Hepatocyte (in vitro differentiated cells): ENCODE measurements around the gene MAPK6. TPM values are rescaled to one million over a fixed set of nuclear protein-coding genes. Genes with fewer than 3 reads are reported as not detected.

ENCODE experiments used
- DNase-seq: peaks from one replicate; pipeline ENCODE4 v3.0.0-alpha.2; 2016; ENCODE audit warnings: low spot score
- H2AFZ ChIP-seq: fragments of 200-600 bp; sonication (generic); 2 replicates; pipeline ENCODE4 v1.6.0; 2016; ENCODE audit warnings: antibody characterized with exemption, mild to moderate bottlenecking
- H3K27ac ChIP-seq: fragments of 200-600 bp; sonication (generic); 2 replicates; pipeline ENCODE4 v1.5.1; 2016; ENCODE audit warnings: mild to moderate bottlenecking
- H3K27me3 ChIP-seq: fragments of 200-600 bp; sonication (generic); 2 replicates; pipeline ENCODE4 v1.6.1; 2016
- H3K36me3 ChIP-seq: fragments of 200-600 bp; sonication (generic); replicated peaks from 2 replicates; pipeline ENCODE4 v1.5.1; 2016; ENCODE audit warnings: low read depth; ENCODE audit not compliant: insufficient read depth
- H3K4me1 ChIP-seq: fragments of 200-600 bp; sonication (generic); 2 replicates; pipeline ENCODE4 v1.5.1; 2016; ENCODE audit warnings: mild to moderate bottlenecking, moderate library complexity; ENCODE audit not compliant: insufficient read depth
- H3K4me2 ChIP-seq: fragments of 200-600 bp; sonication (generic); 2 replicates; pipeline ENCODE4 v1.6.0; 2016
- H3K4me3 ChIP-seq: fragments of 200-600 bp; sonication (generic); 2 replicates; pipeline ENCODE4 v1.5.1; 2016; ENCODE audit warnings: mild to moderate bottlenecking
- H3K79me2 ChIP-seq: fragments of 200-600 bp; sonication (generic); 2 replicates; pipeline ENCODE4 v1.6.0; 2017; ENCODE audit warnings: mild to moderate bottlenecking
- H3K9me2 ChIP-seq: fragments of 200-600 bp; sonication (generic); replicated peaks from 2 replicates; pipeline ENCODE4 v1.6.0; 2017; ENCODE audit warnings: mild to moderate bottlenecking; ENCODE audit not compliant: insufficient read depth
- H3K9me3 ChIP-seq: fragments of 200-600 bp; sonication (generic); 2 replicates; pipeline ENCODE4 v1.5.1; 2016; ENCODE audit warnings: low read depth, mild to moderate bottlenecking
- H4K20me1 ChIP-seq: fragments of 200-600 bp; sonication (generic); 2 replicates; pipeline ENCODE4 v1.6.0; 2016; ENCODE audit warnings: mild to moderate bottlenecking; ENCODE audit not compliant: insufficient read depth, poor library complexity, severe bottlenecking
- CTCF ChIP-seq: fragments of 200-600 bp; sonication (generic); IDR thresholded peaks from 2 replicates; pipeline ENCODE4 v1.5.1; 2016; ENCODE audit warnings: antibody characterized with exemption, mild to moderate bottlenecking; ENCODE audit not compliant: poor library complexity
- EZH2 ChIP-seq: fragments of 200-600 bp; sonication (generic); IDR thresholded peaks from 2 replicates; pipeline ENCODE4 v1.6.1; 2016; ENCODE audit warnings: antibody characterized with exemption, mild to moderate bottlenecking, borderline replicate concordance
- EZH2phosphoT487 ChIP-seq: fragments of 200-600 bp; sonication (generic); IDR thresholded peaks from one replicate; pipeline ENCODE4 v1.6.1; 2018; ENCODE audit warnings: antibody characterized with exemption, mild to moderate bottlenecking, low read depth, moderate library complexity; ENCODE audit not compliant: unreplicated experiment, severe bottlenecking
- WGBS: methylation state at CpG from one replicate; pipeline ENCODE4 v1.1.6; 2016; ENCODE audit warnings: low lambda C conversion rate; ENCODE audit errors: missing lambda C conversion rate; 5-methylcytosine and 5-hydroxymethylcytosine counted together
- polyA plus RNA-seq: library from polyadenylated mRNA; unstranded; fragments of >200 nt; fragmentation: Nextera tagmentation; extraction: Ambion mirVana; gene quantifications from 2 replicates; pipeline ENCODE4 v1.2.1, GENCODE V29; 2016
- total RNA-seq: library from RNA; depleted of rRNA; stranded (reverse); fragments of >200 nt; gene quantifications from 2 replicates; pipeline ENCODE4 v1.2.3, GENCODE V29; 2014

MAPK6 gene
- total and polyA plus RNA-seq, 2 experiments from 2014 or later = 37.8 to 123 TPM

GRCh38 chr15:52078876-52079700 is 60.1 kb downstream of the MAPK6 start:
- TF ChIP-seq CTCF = peak; percentile 69
- TF ChIP-seq EZH2phosphoT487 = no peak
- Histone ChIP-seq H3K4me3 (no peak overlapping the region), H4K20me1 (no peaks in the 10 kb centered on the region), H3K27me3 (no peaks in the 10 kb centered on the region), H3K27ac (no peak overlapping the region), H3K9me3 (no peaks in the 10 kb centered on the region), H3K4me2 (no peak overlapping the region), H3K4me1 (no peaks in the 10 kb centered on the region), H3K79me2 (no peaks in the 10 kb centered on the region), H3K9me2 (no peaks in the 10 kb centered on the region), H3K36me3 (no peaks in the 10 kb centered on the region), H2AFZ (no peak overlapping the region)
- 50% methylated on average over 13 of the region's 13 CpGs for WGBS
- DNase-seq = peak; percentile 83

GRCh38 chr15:52080031-52080430 is 61.0 kb downstream of the MAPK6 start:
- WGBS = 72% methylated on average over 5 of the region's 5 CpGs
- no peak overlapping the region for H3K4me2 ChIP-seq
- no peaks in the 10 kb centered on the region for H4K20me1 ChIP-seq

GRCh38 chr15:52080706-52081392 is 61.8 kb downstream of the MAPK6 start:
- DNase-seq = no peak
- no peaks in the 10 kb centered on the region for H3K27me3 ChIP-seq
- H3K4me3 ChIP-seq = no peak overlapping the region
- H3K27ac ChIP-seq = no peak overlapping the region
- H3K36me3 ChIP-seq = no peaks in the 10 kb centered on the region
- H3K4me2 ChIP-seq = no peak overlapping the region
- no peak for TF ChIP-seq CTCF
- TF ChIP-seq EZH2 = no peak
- no peak for TF ChIP-seq EZH2phosphoT487
- no peaks in the 10 kb centered on the region for H4K20me1 ChIP-seq
- H3K79me2 ChIP-seq = no peaks in the 10 kb centered on the region
- no peak overlapping the region for H2AFZ ChIP-seq
- H3K9me2 ChIP-seq = no peaks in the 10 kb centered on the region
- no peaks in the 10 kb centered on the region for H3K4me1 ChIP-seq
- no peaks in the 10 kb centered on the region for H3K9me3 ChIP-seq
- WGBS = 92% methylated on average over 9 of the region's 9 CpGs

More at GRCh38 chr15:52080031-52080430, 61.0 kb downstream of the MAPK6 start:
- peak; percentile 52 for DNase-seq
- no peaks in the 10 kb centered on the region for H3K4me1 ChIP-seq
- H3K36me3 ChIP-seq = no peaks in the 10 kb centered on the region
- TF ChIP-seq CTCF (no peak), EZH2 (no peak), EZH2phosphoT487 (no peak)
- H2AFZ ChIP-seq = no peak overlapping the region
- H3K79me2 ChIP-seq = no peaks in the 10 kb centered on the region
- H3K9me2 ChIP-seq = no peaks in the 10 kb centered on the region
- no peak overlapping the region for H3K4me3 ChIP-seq
- no peaks in the 10 kb centered on the region for H3K9me3 ChIP-seq
- no peaks in the 10 kb centered on the region for H3K27me3 ChIP-seq
- no peak overlapping the region for H3K27ac ChIP-seq
